GM18502 (cell line): ENCODE measurements around the gene VAMP4.
"Not testable (repeated sequence)": the region's sequence is repeated elsewhere in the genome, so short reads cannot be mapped to it uniquely, and the experiment has no call there.

ENCODE experiments used
- ATAC-seq: cut with Tn5 transposase; IDR thresholded peaks from one replicate; pipeline ENCODE4 v1.9.1; 2021; ENCODE audit warnings: mild to moderate bottlenecking; ENCODE audit not compliant: unreplicated experiment, poor library complexity

VAMP4 gene

DNA sequence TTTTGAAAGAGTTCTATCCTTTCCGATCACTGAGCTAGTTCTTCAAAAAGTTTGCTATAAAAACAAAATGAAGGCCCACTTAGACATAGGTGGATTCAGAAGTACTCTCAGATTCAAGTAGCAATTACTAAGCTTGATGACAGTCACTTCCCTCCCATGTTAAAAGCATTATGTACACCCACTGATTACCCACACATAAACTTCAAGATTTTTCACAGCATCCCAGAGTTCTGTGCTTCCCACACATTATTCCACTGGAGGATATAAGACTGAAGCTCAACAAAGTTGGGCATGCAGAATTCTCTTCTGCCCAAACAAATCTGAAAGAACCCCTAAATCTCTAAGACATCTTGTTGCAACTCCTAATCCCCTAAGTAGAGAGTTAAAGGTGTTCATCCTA is 29.5 kb downstream of the VAMP4 start:
- no peak for ATAC-seq

DNA sequence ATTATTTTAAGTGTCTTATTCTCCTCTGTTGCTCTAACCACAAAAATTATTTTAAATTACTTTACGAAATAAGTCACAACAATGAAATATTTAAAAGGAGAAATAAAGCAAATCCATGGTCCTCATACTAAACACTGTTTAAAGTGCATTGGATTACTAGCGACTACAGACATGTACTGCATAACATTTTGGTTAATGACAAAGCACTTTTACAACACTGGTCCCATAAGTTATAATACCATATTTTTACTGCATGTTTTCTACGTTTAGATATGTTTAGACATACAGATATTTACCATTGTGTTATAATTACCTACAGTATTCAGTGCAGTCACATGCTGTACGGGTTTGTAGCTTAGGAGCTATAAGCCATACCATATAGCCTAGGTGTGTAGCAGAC is 30.2 kb downstream of the VAMP4 start:
- no peak for ATAC-seq

DNA sequence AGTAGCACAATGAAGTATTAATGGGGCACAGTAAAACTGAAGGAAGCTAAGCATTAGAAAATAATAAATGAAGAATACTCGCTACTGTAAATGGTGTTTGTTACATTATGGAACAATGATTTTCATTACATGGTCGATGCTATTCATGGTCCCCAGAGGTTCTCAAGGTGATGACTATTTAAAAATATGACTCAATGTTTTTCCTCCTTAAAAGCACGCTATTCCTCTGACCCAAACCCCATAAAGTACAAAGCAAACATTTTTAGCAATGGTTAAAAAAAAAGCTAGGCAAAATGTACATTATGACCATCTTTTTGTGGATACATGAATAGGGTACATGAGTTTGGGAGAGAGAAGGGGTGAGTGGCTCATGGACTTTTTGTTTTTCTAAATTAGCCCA is 34.3 kb downstream of the VAMP4 start:
- ATAC-seq, result no peak

DNA sequence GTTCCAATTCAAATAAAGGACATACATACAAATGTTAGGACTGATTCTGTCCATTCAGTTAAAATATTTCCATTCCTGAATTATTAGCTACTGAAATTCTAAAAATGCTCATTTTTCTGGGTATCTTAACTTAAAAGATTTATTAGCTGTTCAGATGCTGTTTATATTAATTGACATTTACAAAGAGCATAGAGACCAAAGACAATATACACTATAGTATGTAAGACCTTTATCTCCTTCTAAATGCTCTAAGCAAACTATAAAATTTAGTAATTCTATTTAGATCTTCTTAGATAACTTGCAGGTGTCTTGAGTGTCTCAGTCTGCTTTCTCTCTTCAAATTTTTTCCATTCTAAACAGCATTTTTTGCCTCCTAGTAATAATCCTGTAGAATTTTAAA is 39.3 kb downstream of the VAMP4 start:
- no peak for ATAC-seq

DNA sequence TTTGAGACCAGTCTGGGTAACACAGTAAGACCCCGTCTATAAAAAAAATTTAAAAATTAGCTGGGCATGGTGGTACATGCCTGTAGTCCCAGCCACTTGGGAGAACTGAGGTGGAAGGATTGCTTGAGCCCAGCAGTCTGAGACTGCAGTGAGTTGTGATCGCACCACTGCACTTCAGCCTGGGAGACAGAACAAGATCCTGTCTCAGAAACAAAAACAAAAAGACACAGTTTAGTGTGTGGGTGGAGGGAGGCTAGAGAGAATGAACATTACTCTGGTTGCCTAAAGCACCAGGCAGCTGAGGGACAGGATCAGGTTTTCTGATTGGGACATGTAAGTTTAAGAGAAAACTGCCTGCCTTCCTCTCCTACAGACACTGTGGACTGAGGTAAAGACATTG is 42.3 kb downstream of the VAMP4 start:
- ATAC-seq, result no peak

DNA sequence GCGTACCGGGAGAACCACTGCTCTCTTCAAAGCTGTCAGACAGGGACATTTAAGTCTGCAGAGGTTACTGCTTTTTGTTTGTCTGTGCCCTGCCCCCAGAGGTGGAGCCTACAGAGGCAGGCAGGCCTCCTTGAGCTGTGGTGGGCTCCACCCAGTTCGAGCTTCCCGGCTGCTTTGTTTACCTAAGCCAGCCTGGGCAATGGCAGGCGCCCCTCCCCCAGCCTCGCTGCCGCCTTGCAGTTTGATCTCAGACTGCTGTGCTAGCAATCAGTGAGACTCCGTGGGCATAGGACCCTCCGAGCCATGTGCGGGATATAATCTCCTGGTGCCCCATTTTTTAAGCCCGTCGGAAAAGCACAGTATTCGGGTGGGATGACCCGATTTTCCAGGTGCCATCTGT is 46.1 kb downstream of the VAMP4 start:
- not testable (repeated sequence) for ATAC-seq

DNA sequence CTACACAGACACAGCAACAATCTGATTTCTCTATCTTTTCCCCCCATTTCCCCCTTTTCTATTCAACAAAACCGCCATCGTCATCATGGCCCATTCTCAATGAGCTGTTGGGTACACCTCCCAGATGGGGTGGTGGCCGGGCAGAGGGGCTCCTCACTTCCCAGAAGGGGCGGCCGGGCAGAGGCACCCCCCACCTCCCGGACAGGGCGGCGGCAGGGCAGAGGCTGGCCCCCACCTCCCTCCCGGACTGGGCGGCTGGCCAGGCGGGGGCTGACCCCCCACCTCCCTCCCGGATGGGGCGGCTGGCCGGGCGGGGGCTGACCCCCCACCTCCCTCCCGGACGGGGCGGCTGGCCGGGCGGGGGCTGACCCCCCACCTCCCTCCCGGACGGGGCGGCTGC is 48.3 kb downstream of the VAMP4 start:
- not testable (repeated sequence) for ATAC-seq

DNA sequence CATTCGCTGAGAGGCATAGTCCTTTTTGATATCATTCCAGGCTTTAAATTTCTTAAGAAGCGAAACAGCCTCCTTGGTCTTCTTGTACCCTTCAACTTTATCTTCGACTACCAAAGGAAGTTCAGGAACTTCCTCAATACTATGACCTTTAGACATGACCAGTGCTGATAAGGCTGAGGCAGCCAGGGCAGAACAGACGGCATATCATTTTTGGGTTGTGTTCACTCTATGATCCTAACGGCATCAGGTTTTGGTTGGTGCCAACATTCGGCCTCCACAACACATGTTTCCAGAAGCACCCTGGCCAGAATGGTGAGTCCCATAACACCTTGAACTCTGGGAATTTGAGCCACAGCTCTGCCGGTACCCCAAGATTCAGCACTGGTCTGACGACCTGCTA is 58.0 kb downstream of the VAMP4 start:
- no peak for ATAC-seq

DNA sequence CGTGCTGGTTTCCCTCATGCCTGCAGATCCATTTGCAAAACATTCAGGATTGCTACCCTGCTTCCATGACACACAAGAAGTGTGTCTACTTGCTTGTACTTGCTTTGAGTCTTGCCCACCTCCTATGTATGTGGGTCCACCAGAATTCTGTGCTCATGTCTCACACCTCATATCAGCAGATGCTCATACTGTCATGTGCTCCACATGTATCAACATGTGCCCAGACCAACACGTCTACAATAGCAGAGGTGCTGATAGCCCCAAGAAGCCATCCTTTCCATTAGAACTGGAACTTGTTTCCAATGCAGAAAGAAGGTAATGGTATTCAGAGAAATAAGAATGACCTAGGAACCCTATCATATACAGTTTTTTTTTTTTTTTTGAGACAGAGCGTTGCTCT is 61.5 kb downstream of the VAMP4 start:
- no peak for ATAC-seq

DNA sequence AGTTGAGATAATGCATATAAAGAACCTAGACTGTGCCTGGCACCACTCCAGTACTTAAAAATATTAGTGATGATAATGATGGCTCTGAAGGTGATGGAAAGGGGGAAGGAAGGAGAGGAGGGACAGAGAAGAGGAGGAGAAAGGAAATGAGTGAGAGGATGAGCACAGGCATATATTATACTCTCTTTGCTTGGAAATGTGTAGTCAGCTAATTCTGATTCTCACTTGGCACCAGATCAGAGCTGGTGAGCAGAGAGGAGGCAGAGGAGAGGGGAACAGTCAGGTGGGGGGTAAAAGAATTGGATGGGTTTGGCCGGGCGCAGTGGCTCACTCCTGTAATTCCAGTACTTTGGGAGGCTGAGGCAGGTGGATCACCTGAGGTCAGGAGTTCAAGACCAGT is 65.0 kb downstream of the VAMP4 start:
- ATAC-seq, result no peak

DNA sequence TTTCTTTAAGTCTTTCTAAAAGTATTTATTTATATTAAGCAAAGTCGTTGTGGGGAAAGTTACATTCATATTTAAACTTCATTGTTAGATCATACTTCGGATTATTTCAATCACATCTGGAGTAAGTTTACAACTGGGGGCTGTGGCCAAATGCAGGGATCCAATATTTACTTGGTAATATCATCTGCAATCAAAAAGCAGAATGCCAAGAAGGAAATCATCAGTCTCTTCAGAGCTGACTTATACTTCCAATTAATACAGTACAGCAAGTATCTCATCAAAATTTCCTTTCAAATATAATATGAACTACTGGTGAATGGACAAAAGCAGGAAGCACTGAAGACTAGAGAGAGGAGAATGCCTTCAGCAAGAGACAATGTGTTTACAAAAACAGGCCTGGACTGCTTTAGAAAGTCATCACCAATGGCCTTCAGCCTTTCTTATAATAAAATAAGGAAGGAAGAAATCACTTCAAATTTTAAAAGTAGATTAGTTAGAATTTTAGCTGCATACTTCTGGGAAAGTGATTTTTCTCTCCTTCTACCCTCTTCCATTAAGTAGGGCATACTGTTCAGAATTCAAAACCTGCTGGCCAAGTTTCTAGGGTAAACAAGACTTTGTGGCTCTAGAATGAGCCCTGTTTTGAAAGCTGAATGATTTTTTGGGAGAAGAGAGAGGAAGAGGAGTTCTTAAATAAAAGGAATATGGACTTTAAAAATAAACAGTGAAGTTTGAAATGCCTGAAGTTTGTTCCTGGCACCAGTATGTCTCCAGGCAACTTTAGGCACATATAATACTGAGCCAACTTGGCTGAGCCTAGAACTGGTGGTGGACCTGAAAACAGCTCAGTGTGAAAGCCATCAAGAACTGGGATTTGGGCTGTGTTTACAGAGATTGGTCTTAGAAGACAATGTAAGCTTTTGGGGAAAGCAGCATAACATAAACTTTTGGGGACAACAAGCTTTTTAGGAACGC is 67.1 kb downstream of the VAMP4 start:
- ATAC-seq, result no peak

DNA sequence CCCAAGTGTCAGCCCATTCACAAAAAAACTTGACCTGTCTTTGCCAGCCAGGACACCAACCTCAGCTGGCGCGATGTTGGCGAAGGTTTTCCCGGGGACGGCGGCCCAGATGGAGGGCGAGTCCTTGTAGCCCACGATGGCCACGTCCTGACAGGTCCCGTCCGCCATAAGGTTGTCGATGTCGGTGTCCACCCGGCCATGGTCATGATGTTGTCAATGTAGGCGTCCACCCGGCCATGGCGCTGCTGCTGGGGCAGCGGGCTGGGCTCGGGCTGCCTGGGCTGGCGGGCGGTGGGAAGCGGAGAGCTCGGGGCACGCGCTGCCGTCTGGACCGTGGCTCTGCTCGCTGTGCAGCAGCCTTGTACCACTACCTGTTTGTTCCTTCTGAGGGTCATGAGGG is 71.1 kb downstream of the VAMP4 start:
- ATAC-seq, result no peak

DNA sequence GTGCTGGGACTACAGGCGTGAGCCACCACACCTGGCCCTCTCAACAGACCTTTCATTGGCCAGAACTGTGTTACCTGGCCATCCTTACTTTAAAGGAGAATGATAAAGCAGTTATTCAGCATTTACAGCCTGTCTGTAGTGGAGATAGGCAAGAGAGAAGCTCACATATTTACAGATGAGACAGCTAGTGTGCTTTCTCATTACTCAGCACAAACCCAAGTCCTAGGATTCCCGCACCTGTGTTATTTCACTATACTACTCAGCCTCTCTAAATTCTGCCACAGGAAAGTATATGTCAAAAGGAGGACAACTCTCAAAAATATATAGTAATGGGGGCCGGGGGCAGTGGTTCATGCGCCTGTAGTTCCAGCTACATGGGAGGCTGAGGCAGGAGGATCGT is 73.5 kb downstream of the VAMP4 start:
- ATAC-seq, result no peak

DNA sequence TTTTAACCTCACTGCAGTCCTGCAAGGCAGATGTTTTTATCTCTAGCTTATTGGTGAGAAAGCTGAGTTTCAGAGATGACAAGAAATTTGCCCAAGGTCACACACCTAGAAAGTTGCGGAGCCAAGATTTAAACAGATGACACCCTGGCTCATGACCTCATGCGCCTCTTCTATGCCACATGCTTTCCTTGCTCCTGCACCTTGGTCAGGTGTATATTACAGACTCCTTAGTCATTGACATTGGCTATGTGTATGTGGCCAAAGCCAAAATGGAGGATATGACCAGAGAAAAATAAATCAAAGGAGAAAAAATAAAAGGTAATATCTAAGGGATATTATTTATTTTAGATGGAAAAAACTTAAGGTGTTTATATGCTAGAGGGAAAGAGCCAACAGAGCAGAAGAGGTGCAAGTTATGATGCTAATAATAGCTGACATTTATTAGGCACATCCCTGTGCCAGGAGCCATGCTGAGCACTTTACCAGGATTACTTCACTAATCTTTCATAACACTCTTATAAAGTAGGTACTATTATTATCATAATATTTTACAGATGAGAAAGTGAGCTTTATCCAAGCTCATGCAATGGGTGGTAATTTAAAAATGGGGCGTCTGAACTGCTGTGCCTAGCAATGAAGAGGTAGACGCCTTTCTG is 75.6 kb downstream of the VAMP4 start:
- no peak for ATAC-seq

DNA sequence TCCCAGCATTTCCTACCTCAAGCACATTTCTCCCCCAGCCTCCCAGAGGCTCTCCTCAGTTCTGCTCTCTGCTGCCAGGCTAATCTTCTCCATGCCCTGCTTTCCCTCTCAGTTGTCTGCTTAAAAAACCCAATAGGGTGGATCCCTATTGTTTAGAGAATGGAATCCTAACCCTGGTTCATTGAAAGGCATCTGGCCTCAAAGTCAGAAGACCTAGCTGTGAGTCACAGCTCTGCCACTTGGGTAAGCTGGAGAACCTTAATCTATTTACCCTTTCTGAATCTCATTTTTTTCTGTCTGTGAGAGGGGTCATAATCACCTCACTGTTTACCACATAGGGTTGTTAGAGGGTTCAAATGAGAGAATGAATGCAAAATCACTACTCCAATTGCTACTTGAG is 76.9 kb downstream of the VAMP4 start:
- ATAC-seq, result no peak

DNA sequence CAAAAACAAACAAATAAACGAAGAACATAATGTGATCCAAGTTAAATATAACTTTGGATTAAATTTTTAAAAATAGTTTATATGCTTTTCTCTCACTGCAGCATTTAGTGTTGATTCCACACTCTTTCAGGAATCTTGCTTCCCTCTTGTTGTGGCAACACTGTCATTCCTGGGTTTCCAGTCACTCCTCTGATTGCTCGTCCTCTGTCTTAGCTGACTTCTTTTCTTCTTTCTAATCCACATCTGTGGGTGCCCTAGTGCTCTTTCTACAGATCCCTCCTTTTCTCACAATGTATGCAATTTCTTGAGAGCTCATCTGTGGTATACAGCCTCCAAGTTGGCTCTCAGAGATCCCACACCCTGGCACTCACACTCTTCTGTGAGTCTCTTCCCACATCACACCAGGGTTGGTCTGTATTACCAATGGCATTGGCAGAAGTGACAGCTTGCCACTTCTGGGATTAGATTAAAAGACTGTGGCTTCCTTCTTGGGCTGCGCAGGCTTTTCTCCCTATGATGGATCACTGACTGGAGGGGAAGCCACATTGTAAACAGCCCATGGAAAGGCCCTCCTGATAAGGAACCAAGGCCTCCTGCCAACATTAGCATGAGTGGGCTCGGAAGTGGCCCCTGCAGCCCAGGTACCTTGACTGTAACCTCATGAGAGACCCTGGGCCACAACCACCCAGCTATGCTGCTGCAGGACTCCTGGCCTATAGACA is 77.8 kb downstream of the VAMP4 start:
- no peak for ATAC-seq

DNA sequence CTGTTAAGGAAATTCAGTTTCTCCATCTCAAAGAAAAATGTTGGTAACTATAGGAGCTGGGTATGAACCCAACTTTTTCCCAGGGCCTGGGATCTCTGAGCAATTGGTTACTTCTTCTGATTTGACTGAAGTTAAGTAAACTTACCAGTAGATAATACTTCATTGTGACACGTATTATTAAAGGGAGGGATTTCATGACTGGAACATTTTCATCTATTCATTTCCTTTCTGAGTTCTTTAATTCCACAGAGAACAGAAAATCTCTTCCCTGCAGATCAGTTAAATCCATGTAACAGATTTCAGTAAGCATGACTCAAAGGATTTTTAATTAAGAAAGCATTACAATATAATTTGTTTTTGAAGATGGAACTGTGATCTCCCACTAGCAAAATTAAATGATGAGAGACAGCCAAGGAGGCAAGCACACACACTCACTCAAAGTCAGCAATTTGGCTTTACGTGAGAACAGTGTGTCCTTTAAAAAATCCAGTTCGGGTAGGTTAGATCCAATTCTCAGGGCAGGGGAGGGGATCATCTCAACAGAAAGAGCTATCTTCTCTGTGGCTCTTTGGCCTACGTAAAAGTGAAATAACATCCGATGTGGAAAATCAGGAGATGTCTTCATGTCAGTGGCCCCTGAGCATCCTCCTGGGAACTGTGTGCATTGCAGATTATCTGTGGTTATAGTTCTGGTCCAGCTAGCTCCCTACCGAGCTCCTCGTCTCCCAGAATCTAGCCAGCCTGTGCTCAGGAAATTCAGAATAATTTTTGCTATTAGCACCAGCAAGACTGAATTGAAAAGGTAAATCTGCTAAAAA is 78.6 kb downstream of the VAMP4 start:
- ATAC-seq, result no peak

DNA sequence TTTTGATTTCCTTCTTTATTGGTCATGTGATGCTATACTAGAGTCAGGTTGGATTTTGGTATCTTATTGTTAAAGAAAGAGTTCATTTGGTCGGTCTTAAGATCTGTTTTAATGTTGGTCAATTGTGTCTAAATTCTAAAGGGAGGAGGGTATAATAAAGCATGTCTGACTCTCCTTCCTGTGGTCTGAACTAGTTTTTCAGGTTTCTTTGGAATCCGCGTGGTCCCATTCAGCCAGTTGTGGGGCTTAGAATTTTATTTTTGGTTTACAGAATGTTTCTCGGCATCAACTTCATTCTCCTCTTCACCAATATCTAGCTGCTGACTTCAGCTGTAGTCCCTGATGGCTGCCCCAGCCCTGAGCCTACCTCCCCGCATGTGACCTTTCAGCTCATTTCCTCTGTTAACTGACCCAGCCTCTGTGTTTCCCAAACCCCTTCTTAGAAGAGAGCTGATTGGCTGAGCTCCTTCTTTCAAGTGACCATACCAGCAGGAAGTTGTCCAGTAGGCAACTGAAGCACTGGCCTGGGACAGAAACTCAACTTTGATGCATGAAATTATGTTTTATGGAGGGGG is 80.7 kb downstream of the VAMP4 start:
- no peak for ATAC-seq

DNA sequence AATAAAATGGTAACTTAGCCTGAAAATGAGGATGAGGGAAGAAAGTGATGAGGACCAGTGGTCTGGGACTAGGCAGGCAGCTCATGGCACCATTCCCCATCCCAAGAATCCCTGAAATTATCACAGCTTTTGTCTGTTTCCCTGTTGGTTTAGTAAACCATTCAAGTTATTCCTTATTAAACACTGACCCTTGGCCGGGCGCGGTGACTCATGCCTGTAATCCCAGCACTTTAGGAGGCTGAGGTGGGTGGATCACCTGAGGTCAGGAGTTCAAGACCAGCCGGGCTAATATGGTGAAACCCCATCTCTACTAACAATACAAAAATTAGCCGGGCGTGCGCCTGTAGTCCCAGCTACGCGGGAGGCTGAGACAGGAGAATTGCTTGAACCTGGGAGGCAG is 85.7 kb downstream of the VAMP4 start:
- ATAC-seq, result not testable (repeated sequence)

DNA sequence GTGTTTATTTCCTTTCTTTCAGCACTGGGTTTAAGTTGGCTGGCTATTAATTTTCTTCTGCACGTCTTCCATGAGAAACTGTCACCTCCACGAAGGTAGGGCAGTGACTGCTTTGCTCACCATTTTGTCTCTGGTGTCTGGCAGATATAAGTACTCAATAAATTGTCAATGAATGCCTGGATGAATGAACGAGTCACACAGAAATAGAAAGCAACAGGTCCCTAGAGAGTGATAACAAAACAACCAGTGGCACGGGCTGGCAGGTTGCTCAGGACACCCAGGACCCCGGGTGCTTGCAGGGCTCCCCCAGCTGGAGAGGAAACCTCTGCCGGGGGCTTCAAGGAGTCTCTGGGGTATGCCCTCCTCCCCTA is 86.1 kb downstream of the VAMP4 start:
- no peak for ATAC-seq
